HG03520 (cell line): ENCODE data around the gene CSNK2A1.
A peak's percentile ranks its signal among the peaks of the same experiment; 100 is the strongest.
"Not testable (repeated sequence)": the region's sequence is repeated elsewhere in the genome, so short reads cannot be mapped to it uniquely, and the experiment has no call there.

Experiments
- ATAC-seq: cut with Tn5 transposase; IDR thresholded peaks from one replicate; pipeline ENCODE4 v1.9.1; 2021; ENCODE audit warnings: mild to moderate bottlenecking, moderate library complexity; ENCODE audit not compliant: unreplicated experiment

CSNK2A1 gene

DNA sequence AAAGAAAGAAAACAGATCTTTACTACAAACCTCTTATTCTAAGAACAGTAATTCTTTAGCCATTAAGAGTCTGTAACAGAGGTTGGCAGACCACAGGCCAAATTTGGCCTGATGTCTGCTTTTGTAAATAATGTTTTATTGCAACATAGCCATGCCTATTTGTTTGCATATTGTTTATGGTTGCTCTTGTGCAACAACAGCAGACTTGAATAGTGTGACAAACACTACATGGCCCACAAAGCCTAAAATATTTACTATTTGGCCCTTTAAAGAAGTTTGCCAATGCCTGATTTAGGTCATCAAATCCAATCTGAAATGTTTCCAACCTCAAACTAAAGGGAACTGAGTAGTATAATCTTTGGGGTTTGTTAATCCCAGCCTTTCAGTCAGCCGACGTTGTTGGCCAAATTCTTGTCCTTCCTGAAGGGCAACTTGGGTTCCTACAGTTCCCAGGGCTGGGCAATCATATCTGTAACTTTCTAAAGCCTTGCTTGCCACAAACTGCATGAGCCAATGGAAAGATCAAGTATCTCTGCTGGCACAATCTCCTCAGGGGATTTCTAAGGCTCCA, 47.4 kb downstream of the CSNK2A1 start:
- no peak for ATAC-seq

DNA sequence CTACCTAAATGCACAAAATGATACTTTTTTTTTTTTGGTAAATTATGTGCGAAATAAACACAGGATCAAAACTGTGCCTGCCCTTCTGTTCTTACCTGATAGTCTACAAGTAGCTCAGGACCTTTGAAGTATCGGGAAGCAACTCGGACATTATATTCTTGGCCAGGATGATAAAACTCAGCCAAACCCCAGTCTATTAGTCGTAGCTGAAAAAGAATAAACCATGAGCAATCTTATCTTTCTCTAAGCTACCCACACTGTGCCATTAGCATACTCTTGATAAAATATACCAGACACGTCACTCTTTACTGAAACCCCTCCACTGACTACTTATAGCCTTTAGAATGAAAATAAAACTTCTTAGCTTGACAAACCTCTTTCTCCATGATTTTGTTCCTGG, 51.4 kb downstream of the CSNK2A1 start:
- ATAC-seq, result no peak

DNA sequence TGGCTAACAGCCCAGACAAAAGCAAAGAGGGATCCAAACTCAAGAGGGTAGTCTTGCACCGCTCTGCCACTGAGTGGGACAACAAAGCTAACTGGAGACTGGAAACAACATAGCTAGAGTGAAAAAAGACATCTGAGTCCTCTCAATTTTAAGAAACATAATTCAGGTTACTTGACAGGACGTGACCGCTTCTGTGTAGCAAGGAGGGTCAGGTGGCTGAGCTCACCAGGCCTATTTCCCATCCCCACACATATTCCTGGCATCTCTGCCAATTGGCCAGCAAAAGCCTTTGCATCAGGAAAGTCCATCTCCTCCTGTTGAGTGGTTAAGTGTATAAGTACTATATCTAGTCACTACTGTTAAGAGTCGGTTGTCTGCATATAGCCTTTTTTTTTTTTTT, 55.9 kb downstream of the CSNK2A1 start:
- ATAC-seq, result no peak

DNA sequence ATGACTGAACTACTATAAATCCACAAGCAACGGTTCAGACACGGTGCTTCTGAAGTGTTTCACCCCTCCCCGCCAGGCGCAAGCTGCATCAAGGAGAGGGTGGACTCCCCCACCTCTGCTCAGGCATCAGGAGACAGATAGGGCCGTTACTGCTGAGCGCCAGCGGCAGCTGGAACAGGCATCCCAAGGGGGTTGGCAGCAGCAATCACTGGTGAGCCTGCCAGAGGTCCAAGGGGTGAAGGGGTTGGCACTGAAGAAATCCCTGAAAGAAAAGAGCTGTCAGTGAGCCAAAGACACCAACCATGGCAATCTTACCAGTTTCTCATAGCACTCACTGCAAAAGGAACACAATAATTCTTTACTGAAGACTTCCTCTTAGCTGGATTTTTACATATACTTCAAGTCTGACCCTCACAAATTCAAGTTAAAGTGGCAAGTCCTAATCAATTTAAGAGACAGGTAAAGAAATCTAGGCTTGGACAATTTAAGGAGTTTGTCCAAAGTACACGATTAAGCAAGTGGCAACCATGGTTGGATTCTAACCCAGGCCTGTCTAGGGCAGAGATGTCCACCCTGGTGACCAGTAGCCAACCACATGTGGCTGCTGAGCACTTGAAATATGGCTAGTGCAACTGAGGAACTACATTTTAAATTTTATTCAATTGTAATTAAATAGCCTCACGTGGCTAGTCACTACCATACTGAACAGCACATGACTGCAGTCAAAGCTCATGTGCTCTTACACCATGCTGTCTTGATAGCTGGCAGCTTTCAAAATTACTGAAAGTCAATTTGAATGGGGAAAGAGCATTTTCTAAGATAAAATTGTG, 59.6 kb downstream of the CSNK2A1 start:
- no peak for ATAC-seq

DNA sequence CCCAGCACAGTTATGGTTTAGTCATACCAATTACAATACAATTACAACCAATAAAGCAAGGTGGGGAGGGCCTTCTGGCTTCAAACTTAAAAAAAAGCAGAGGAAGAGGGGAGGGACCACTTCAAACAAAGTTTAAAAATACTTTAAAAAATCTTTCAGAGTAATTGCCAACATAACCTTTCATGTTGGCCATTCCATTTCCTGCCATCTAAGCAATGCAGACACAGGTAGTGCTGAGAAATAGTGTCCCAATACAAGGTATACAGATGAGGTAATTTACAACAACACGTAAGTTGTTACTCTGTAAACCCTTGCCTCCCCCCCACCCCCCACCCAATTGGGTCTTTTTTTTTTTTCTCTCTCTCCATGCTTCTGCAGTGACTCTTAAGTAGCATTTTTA, 62.4 kb downstream of the CSNK2A1 start:
- no peak for ATAC-seq

DNA sequence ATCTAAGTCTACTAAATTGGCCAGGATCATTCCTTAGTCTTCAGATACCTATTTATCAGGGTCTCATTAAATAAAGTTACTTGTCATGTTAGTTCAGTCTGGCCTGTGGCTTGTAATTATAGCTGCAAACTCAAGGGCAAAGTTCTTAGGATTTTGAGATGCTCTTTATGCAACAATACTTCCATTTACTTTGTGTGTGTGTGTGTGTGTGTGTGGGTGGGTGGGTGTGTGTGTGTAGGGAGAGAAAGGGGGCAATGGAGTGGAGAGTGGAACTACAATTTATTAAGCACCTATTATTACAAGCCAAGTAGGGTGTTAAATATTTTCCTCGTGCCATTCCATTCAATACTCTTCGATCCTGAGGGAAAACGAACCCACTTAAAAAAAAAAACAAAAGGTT, 63.5 kb downstream of the CSNK2A1 start:
- no peak for ATAC-seq

DNA sequence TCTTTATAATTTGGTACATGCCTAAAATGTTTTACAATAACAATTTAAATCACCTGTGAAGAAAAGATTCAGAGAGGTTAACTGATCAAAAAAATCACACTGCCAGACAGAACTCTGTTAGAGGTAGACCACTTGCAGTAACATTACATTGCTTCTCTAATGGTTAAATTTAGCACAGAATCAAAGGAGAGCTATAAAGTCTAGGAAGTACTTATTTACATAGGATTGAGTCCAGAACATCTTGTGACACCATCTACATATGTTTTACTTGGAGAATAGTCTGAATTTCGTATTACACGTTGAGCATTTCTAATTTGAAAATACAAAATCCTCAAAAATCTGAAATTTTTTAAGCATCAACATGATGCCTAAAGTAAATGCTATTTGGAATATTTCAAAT, 64.1 kb downstream of the CSNK2A1 start:
- ATAC-seq, result no peak

DNA sequence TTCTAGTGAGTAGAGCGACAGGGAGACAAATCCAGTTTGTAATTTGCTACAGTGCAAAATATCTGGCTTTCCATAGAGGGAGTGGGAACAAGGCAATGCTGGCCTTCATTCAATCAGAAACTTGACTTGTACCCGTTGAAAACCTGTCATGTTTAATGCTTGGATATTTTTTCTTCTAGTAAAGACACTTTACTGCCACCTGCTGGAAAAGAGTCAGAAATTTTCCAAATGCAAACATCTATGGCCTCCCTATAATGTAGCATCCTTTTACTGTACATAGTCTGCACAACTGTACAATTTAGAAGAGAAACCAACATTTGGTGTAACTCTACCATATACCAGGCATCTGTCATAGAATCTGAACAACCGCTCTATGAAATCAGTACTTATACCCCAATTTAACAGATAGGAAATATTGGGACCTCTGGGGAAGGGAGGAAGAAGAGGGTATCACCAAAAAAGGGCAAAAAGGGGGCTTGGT, 64.6 kb downstream of the CSNK2A1 start:
- ATAC-seq, result no peak

DNA sequence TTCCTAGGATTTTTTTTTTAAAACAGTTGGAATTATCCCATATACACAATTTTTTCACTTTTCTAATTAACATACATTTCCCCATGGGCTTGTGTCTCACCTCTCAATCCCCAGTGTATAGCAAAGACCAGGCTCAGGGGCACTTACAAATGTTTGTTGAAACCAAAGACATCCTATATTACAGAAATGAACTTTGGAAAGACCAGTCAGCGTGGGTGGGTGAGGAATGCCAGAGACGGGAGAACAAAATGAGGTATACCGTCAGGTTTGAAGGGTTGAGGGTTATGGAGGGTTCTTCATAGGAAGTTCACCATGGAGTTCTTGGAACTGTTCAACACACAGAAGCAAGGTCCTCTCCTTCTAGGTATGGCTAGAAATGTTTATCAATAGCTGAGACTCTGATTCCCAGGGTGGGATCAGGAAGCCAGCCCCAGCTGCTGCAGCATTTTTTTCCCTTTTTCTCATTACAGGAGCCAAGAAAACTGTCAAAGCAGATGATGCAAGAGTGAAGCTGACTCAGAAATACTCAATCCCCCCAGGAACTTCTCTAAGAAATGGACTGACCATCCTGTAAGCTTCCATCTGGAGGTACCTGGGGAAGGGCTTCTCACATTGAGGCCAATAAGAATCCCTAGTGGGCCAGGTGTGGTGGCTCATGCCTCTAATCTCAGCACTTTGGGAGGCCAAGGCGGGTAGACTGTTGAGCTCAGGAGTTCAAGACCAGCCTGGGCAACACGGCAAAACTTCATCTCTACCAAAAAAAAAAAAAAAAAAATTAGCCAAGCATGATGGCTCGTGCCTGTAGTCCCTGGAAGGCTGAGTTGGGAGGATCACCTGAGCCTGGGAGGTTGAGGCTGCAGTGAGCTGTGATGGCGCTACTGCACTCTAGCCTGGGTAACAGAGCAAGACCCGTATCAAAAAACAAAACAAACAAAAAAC, 65.3 kb downstream of the CSNK2A1 start:
- no peak for ATAC-seq

DNA sequence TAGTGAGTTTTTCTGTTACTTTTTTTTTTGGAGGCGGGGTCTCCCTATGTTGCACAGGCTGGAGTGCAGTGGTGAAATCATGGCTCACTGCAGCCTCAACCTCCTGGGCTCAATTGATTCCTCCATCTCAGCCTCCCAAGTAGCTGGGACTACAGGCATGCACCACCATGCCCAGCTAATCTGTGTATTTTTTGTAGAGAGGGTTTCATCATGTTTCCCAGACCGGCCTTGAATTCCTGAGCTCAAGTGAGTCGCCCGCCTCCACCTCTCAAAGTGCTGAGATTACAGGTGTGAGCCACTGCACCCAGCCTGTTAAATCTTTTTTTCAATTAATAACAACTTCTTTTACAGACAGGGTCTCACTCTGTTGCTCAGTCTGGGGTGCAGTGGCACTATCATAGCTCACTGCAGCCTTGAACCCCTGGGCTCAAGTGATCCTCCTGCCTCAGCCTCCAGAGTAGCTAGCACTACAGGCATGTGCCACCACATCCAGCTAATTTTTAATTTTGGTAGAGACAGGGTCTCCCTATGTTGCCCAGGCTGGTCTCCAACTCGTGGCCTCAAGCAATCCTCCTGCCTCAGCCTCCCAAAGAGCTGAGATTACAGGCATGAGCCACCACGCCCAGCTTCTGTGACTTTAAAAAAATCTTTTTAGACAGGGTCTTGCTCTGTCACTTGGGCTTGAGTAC, 66.9 kb downstream of the CSNK2A1 start:
- ATAC-seq, result not testable (repeated sequence)

DNA sequence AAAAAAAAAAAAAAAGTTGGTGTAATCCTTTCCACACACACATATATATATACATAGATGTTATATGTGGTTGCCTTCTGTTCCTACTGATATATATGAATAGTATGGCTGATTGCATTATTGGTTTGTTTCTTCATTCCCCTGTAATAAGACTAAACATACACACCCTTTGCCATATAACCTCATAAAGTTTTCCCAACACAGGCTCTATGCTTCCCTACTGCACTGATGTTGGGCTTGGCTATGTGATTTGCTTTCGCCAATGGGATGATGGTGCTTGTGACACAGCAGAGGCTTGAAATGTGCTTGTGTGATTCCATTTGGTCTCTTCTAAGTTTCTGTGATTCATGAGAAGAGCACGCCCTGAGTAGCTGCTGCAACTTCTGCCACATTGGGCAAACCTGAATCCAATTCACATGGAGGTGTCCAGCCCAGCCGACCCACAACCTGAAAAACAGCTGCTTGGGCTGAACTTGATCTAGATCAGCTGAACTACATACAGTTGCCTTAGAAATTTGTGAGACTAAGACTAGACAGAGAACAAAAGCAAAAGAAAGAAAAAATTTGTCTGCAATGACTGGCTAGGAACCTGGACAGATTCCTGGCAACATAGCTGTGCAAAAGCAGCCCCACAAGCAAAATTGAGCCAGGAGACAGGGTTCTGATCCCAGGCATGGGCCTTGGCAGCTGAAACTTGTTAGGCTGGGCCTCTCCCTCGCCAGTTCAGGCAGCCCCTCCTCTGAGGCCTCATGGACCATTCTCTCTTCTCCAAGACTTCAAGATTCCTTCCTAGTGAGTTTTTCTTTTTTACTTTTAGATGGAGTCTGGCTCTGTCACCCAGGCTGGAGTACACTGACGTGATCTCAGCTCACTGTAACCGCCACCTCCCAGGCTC, 67.9 kb downstream of the CSNK2A1 start:
- no peak for ATAC-seq

DNA sequence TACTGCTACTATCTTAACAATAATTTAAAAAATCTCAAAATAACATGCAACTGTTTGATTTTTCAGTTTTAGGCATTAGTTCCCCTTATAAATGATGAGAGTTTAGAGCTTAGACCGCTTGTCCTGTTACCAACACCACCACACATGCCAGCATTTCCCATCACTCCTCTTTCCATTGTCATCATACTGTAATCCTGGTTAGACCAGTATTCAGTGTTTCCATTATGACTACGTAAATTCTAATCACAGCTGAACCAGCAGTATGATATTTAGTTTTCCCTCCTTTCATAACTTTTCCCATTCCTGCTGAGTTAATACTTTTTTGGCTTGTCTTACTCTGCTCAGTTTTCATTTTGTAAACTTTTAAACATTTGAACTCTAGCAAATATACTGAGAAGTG, 69.0 kb downstream of the CSNK2A1 start:
- no peak for ATAC-seq

DNA sequence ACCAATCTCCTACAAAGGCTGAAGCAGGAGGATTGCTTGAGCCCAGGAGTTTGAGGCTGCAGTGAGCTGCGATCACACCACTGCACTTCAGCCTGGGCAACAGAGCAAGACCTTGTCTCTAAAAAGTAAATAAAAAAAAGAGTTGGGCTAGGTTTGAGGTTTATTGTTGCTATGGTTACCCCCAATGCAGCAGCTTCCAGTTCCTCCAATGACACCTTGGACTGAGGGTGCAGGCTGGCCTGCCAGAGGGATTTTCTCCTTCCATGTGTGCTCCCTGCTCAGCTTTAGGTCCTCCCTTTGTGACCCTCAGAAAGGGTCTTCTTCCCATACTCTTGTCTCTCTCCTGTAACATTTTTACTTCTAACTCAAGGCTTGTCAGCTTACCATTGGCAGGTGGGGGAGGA, 70.7 kb downstream of the CSNK2A1 start:
- ATAC-seq, result no peak

DNA sequence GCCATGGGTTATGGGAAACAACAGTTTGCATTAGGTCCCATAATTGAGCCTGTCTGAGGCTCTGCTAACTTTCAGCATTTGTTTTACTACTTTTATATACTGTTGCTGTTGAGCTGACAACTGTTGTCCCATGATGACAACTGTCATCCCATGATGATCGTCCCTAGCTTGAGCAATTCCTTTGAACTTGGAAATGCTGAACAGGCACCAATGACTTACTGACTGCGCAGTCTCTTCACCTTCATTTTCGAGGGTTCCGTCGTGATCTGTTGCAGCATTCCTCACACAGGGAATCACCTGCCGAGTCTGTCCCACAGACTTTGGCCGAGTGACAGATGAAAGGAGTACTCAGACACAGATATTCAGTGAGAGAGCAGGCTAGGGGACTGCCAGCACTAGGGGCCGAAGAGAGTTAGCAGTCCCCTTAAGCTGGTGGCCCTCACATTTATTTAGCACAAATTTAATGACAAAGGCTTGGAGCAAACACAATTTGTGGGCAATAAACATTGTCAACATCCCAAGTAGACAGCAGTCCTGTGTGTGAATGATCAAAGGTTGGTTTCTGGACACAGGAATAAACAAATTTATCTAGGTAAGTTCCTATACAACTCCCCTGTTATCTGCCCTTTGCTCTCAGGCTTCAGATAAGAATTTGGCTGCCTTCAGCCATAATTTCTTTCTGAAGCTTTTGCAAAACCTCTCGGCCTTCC, 71.3 kb downstream of the CSNK2A1 start:
- ATAC-seq, result no peak

DNA sequence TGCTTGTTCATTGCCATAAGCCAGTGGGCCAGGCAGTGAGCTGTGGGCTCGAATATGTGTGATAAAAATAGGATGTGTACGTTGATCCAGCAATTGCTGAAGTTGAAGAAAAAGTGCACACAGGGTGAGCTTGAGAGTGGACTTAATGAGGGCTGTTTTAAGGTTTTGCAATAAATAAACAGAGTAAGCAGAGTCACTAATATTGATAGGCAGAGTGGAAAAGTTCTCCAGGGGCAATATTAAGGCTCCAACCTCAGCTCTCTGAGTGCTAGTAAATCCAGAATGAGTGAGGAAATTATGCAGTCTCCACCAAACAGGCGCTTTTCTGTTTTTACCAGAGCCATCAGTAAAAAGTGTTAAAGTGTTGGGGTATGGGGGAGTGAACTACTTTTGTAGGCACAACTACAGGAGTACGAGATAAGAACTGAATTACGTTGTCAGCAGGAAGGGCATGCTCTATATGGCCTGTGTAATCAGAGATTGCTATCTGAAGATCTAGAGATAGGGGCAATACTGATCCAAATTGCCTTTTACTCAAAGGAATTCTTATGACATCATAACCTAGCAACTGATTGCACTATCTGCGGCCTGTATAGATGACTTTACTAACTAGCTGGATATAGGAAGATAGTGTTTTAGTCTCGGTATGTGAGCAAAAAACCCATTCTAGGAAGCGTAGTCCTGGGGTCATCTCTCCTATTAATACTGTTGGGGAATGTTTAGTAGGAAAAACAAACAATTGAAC, 73.7 kb downstream of the CSNK2A1 start:
- ATAC-seq, result no peak

DNA sequence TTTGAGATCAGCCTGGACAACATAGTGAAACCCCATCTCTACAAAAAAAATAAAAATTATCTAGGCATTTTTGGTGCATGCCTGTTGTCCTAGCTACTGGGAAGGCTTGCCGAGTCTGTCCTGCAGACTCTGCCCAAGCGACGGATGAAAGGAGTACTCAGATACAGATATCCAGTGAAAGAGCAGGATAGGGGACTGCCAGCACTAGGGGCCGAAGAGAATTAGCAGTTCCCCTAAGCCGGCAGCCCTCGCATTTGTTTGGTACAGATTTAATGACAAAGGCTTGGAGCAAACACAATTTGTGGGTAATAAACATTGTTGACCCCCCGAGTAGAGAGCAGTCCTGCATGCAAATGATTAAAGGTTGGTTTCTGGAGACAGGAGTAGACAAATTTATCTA, 75.8 kb downstream of the CSNK2A1 start:
- no peak for ATAC-seq

DNA sequence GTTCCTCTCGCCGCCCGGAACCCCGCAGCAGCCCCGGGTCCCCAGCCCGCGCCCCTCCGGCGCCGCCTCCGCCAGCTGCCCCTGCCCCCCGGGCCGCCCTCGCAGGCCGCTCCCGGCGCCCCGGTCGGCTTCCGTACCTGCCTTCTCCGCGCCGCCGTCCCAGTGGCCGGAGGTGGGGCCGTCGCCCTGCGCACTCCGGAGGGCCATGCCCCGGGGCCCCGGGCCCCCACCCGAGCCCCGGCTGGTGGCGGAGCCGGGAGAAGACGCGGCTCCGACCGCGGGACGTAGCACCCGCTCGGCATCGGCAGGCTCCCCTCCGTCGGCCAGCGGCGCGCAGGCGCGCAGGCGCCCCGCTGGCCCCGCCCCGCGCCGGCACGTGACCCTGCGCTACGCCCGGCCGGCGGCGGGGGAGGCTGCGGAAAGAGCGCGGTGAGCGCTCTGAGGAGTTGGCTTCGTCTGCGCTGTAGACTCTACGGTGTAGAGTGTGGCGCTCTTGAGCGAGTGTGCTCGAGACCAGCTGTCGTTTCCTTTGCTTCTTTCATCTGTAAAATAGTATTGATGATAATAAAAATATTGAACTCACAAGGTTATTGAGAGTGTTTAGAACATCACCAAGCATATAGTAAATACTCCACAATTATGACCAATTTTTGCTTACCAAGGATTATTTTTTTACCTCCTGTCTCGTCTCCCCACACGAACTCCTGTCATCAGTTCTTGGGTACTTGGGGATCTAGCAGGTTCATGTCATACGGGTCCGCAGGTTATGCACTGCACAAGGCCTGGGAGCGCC, 81.2 kb downstream of the CSNK2A1 start, which contains the start of gene TBC1D20:
TBC1D20 (minus strand) TSS at position 335 of the 793 bp plus-strand sequence; CDS start at position 207, 128 bp downstream.
- peak; percentile 82 for ATAC-seq
